ENCODE results near the gene CD9. TPM values are rescaled to one million over a fixed set of nuclear protein-coding genes. Genes with fewer than 3 reads are reported as not detected.

CD9 gene
- total and polyA plus RNA-seq, 7 experiments from 2014 or later = 3.8 to 19.3 (median 8.9) TPM

DNA sequence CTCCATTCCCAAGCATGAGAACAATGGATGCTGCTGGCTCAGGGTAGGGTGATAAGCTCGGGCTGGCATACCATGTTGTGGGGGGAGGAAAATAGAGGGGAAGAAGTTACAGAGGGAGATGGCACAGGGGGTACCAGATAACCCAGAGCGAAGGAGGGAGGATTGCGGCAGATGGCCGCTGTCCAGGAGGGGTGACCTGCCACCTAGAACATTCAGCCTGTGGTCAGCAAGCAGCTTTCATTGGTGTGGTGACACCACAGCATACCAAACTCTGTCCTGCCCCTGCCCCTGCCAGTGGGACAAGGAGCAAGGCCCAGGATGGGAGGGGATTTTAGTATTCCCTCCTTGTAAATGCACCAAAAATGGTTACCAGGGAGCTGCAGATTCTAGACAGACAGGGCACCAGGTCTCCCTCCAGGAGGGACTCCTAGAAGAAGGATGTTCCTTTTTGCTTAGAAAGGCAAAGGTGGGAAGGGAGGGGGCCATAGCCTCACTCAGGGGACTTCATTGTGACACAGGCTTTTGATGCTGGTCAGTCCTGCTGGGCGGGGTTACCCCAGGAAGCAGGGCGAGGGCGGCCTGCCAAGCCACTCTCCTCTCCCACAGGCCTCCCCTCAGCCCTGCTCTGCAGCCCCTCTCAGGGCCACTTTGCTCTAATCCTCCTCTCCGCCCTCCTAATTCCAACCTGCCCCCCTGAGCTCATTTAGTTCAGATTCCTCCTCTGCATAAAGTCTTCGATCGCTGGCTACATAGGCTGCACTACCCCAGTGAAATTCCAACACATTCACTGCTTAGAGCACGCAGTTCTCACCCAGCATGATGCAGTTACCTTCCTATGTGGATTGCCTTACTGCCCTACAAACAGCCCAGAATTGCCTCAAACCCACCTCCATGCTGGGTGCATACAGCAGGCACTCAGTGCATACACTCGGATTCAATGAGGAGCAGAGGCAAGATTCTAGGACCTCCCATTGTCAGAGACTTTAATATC is 74.3 kb downstream of the CD9 start:
- ATAC-seq (no peak), DNase-seq (no peak)
- ChIA-PET POLR2A (no interaction called here), CTCF (interaction anchor here (1.0 to 3.6 kb wide), 3 partner anchors 79 to 284 kb away, joined by 3 to 15 read pairs (median 3); no protein-coding TSS in a partner anchor)
- Histone ChIP-seq H3K4me1 (ENCODE audit: control insufficient read depth in 2 of 2, insufficient read depth in 2 of 2, low read length in 2 of 2) (peaks cover 0 to 3% of the 10 kb centered on the region in 2 donors), H3K36me3 (ENCODE audit: control insufficient read depth in 2 of 3, insufficient read depth in 3 of 3, low read length in 3 of 3) (no peaks in the 10 kb centered on the region), H3K9me3 (ENCODE audit: control insufficient read depth in 2 of 3, low read length in 3 of 3) (no peaks in the 10 kb centered on the region), H3K27ac (ENCODE audit: low read depth, low read length) (no peak overlapping the region), H3K27me3 (ENCODE audit: control insufficient read depth in 2 of 2, insufficient read depth in 2 of 2, low read length in 2 of 2) (no peaks in the 10 kb centered on the region), H3K4me3 (ENCODE audit: low read length) (no peak overlapping the region)
- H3K27ac Mint-ChIP-seq = peak overlapping the region in 1 of 9 donors; percentile 41
- peaks cover 0 to 15% (median 6%) of the 10 kb centered on the region in 7 donors for H3K4me1 Mint-ChIP-seq
- intact Hi-C loops (cut with micrococcal nuclease) = no loop called here
- no peaks in the 10 kb centered on the region for H3K36me3 Mint-ChIP-seq
- no peak overlapping the region for H3K4me3 Mint-ChIP-seq
- peaks cover 5 to 21% (median 10%) of the 10 kb centered on the region in 5 donors for H3K27me3 Mint-ChIP-seq
- H3K9me3 Mint-ChIP-seq = no peaks in the 10 kb centered on the region

DNA sequence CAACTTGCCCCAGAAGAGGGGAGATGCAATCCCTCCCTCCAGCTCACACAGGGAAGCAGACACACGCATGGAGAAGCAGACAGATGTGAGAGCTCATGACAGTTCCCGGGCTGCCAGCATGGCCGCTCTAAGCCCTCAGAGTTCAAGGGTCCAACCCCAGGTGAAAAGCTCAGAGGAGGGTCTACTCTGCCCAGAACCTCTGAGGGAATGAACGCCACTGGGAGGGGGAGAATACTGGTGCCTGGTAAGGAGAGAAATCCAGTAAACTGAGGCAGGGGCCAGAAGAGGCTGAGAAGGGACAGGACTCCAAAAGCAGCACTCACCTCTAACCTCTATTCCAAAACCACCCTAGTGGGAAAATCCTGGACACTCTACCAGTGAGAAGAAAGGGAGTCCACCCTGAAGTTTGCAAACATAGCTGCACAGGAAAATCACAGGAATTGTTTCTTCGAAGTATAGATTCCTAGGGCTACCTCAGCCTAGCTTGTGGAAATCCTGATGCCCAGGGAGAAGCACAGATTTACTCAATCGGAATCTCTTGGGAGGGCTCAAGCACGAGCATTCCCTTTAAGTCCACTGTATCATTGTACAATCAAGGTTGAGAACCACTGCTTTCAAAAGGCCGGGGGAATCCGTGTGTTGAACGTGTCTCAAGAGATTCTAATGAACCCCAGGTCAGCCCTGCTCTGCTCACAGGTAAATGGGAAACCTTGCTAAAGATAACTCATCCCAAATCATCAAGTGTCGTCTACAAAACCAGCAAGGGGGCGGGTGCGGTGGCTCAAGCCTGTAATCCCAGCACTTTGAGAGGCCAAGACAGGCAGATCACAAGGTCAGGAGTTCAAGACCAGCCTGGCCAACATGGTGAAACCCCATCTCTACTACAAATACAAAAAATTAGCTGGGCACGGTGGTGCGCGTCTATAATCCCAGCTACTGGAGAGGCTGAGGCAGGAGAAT is 76.0 kb downstream of the CD9 start:
- H3K36me3 Mint-ChIP-seq = no peaks in the 10 kb centered on the region
- intact Hi-C loops (cut with micrococcal nuclease) = no loop called here
- H3K4me3 Mint-ChIP-seq = no peak overlapping the region
- ATAC-seq (no peak), DNase-seq (no peak)
- Histone ChIP-seq H3K27ac (ENCODE audit: low read depth, low read length) (no peak overlapping the region), H3K36me3 (ENCODE audit: control insufficient read depth in 2 of 3, insufficient read depth in 3 of 3, low read length in 3 of 3) (no peaks in the 10 kb centered on the region), H3K9me3 (ENCODE audit: control insufficient read depth in 2 of 3, low read length in 3 of 3) (no peaks in the 10 kb centered on the region), H3K4me3 (ENCODE audit: low read length) (no peak overlapping the region), H3K4me1 (ENCODE audit: control insufficient read depth in 2 of 2, insufficient read depth in 2 of 2, low read length in 2 of 2) (peaks cover 0 to 3% of the 10 kb centered on the region in 2 donors), H3K27me3 (ENCODE audit: control insufficient read depth in 2 of 2, insufficient read depth in 2 of 2, low read length in 2 of 2) (peaks cover 0 to 3% of the 10 kb centered on the region in 2 donors)
- ChIA-PET POLR2A (no interaction called here), CTCF (interaction anchor here (0.6 to 3.6 kb wide), 8 partner anchors 17 to 288 kb away, joined by 3 to 15 read pairs (median 3); no protein-coding TSS in a partner anchor)
- H3K27ac Mint-ChIP-seq = no peak overlapping the region
- peaks cover 0 to 2% (median 0%) of the 10 kb centered on the region in 11 donors for H3K9me3 Mint-ChIP-seq
- H3K27me3 Mint-ChIP-seq = peaks cover 5 to 35% (median 23%) of the 10 kb centered on the region in 5 donors
- peaks cover 0 to 15% (median 6%) of the 10 kb centered on the region in 7 donors for H3K4me1 Mint-ChIP-seq

DNA sequence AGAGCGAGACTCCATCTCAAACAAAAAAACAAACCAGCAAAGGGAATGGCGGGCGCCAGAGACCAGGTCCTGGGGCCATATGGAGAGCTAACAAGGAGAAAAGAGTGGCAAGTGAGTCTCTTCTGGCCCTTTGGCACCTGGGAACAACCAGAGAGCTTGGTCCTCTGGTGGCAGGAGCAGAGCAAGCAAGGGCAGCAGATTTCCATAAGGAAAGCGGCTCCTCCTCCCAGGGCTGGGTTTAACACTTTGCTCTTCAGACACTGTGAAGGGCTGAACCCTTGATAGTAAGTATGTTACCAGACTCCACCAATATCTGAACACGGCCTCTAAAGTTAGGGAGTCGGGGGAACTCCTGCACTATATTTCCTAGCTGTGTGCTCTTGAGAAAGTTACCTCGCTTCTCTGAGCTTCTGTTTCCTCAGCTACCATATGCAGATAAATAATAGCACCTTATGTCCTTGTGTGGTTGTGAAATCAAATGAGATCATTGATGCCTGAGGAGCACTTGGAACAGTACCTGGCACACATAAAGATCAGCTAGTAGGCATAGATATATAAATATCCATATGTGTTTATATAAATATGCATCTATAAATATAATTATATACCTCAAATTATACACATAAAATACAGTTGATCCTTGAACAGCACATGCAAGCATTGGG is 76.9 kb downstream of the CD9 start:
- peaks cover 0 to 3% of the 10 kb centered on the region in 2 donors for H3K4me1 ChIP-seq (ENCODE audit: control insufficient read depth in 2 of 2, insufficient read depth in 2 of 2, low read length in 2 of 2)
- ChIA-PET CTCF (interaction anchor here (0.6 to 3.6 kb wide), 8 partner anchors 11 to 289 kb away, joined by 3 to 15 read pairs (median 3); no protein-coding TSS in a partner anchor), POLR2A (interaction anchor here (1.2 kb wide), 1 partner anchor 204 kb away, joined by 4 read pairs; no protein-coding TSS in a partner anchor)
- intact Hi-C loops (cut with micrococcal nuclease) = no loop called here
- H3K27ac Mint-ChIP-seq = no peak overlapping the region
- H3K4me1 Mint-ChIP-seq = peaks cover 0 to 15% (median 6%) of the 10 kb centered on the region in 7 donors
- H3K9me3 Mint-ChIP-seq = peaks cover 0 to 2% (median 0%) of the 10 kb centered on the region in 11 donors
- peaks cover 5 to 35% (median 23%) of the 10 kb centered on the region in 5 donors for H3K27me3 Mint-ChIP-seq
- DNase-seq (no peak), ATAC-seq (no peak)
- H3K36me3 ChIP-seq (ENCODE audit: control insufficient read depth in 2 of 3, insufficient read depth in 3 of 3, low read length in 3 of 3) = no peaks in the 10 kb centered on the region
- H3K27ac ChIP-seq (ENCODE audit: low read depth, low read length) = no peak overlapping the region
- peak overlapping the region in 2 of 10 donors; percentile 8 to 42 for H3K4me3 Mint-ChIP-seq
- H3K27me3 ChIP-seq (ENCODE audit: control insufficient read depth in 2 of 2, insufficient read depth in 2 of 2, low read length in 2 of 2) = peaks cover 0 to 3% of the 10 kb centered on the region in 2 donors
- H3K4me3 ChIP-seq (ENCODE audit: low read length) = no peak overlapping the region
- no peaks in the 10 kb centered on the region for H3K9me3 ChIP-seq (ENCODE audit: control insufficient read depth in 2 of 3, low read length in 3 of 3)
- no peaks in the 10 kb centered on the region for H3K36me3 Mint-ChIP-seq

DNA sequence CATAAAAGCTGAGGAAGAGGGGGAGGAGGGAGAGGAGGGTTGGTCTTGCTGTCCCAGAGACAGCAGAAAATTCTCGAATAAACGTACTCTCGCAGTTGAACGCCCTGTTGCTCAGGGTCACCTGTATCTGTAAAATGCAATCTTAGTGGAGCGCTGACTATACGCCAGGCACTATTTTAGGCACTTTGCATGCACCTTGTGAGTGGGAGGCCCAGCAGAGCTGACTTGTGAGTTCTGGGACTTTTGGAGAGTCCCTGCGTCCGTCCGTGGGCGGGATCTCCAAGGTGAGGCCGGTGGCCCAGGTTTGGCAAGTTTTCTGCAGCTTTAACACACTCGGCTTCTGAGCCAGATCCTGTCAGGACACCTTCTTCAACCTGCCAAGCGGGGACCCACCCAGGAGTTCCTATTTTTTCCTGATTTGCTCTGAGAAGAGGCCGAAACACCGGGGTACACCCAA is 77.8 kb downstream of the CD9 start:
- ChIA-PET POLR2A (interaction anchor here (1.2 kb wide), 1 partner anchor 205 kb away, joined by 4 read pairs; no protein-coding TSS in a partner anchor), CTCF (interaction anchor here (1.3 to 3.6 kb wide), 5 partner anchors 10 to 290 kb away, joined by 3 to 15 read pairs (median 7); no protein-coding TSS in a partner anchor)
- DNase-seq (peak in 2 of 9 donors; percentile 4 to 69), ATAC-seq (no peak)
- intact Hi-C loops (cut with micrococcal nuclease) = loop anchor here (1.0 to 2.0 kb wide), 6 partner anchors 47 to 290 kb away; no protein-coding TSS in a partner anchor
- peak overlapping the region; percentile 17 to 82 (median 71) for H3K4me3 Mint-ChIP-seq
- no peaks in the 10 kb centered on the region for H3K36me3 Mint-ChIP-seq
- Histone ChIP-seq H3K27me3 (ENCODE audit: control insufficient read depth in 2 of 2, insufficient read depth in 2 of 2, low read length in 2 of 2) (peaks cover 0 to 3% of the 10 kb centered on the region in 2 donors), H3K36me3 (ENCODE audit: control insufficient read depth in 2 of 3, insufficient read depth in 3 of 3, low read length in 3 of 3) (no peaks in the 10 kb centered on the region), H3K27ac (ENCODE audit: low read depth, low read length) (no peak overlapping the region), H3K9me3 (ENCODE audit: control insufficient read depth in 2 of 3, low read length in 3 of 3) (no peaks in the 10 kb centered on the region), H3K4me3 (ENCODE audit: low read length) (peak overlapping the region; percentile 23), H3K4me1 (ENCODE audit: control insufficient read depth in 2 of 2, insufficient read depth in 2 of 2, low read length in 2 of 2) (peaks cover 0 to 3% of the 10 kb centered on the region in 2 donors)
- H3K4me1 Mint-ChIP-seq = peaks cover 0 to 11% (median 6%) of the 10 kb centered on the region in 7 donors
- H3K9me3 Mint-ChIP-seq = peaks cover 0 to 2% (median 0%) of the 10 kb centered on the region in 11 donors
- H3K27me3 Mint-ChIP-seq = peaks cover 5 to 35% (median 23%) of the 10 kb centered on the region in 5 donors
- peak overlapping the region in 4 of 9 donors; percentile 17 to 72 (median 39) for H3K27ac Mint-ChIP-seq

DNA sequence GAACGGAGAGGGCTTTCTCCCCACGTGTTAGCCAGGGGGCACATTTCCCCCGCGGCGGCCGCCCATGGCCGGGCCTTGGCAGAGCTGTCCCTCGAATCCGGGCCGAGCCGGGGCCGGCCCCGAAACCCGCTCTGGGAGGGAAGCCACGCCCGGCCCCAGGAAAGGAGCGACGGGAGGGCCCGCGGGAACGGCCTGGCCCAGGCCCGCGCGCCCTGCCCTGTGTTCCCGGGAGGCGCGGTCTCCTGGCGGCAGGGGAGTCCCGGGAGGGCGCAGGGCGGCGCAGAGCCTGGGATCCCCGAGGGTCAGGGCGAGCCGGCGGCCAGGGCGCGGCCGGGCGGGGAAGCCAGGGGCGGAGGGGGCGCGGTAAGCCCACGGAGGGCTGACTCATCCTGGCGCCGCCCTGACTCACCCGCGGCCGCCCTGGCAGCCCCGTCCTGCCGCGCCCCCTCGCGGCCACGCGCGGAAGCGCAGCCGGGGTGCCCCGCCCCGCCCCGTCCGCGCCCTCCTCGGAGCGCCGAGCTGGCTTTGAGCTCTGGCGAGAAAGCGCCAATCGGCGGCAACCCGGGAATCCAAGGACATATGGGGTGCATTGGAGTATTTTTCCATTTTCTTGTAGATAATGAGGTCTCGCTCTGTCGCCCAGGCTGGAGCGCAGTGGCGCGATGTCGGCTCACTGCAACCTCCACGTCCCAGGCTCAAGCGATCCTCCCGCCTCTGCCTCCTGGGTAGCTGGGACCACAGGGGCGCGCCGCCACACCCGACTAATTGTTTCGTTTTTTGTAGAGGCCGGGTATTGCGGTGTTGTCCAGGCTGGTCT is 78.4 kb downstream of the CD9 start:
- peak; percentile 99 for ATAC-seq
- Histone ChIP-seq H3K27ac (ENCODE audit: low read depth, low read length) (no peak overlapping the region), H3K36me3 (ENCODE audit: control insufficient read depth in 2 of 3, insufficient read depth in 3 of 3, low read length in 3 of 3) (no peaks in the 10 kb centered on the region), H3K4me1 (ENCODE audit: control insufficient read depth in 2 of 2, insufficient read depth in 2 of 2, low read length in 2 of 2) (peaks cover 0 to 3% of the 10 kb centered on the region in 2 donors), H3K9me3 (ENCODE audit: control insufficient read depth in 2 of 3, low read length in 3 of 3) (no peaks in the 10 kb centered on the region), H3K27me3 (ENCODE audit: control insufficient read depth in 2 of 2, insufficient read depth in 2 of 2, low read length in 2 of 2) (peaks cover 0 to 3% of the 10 kb centered on the region in 2 donors), H3K4me3 (ENCODE audit: low read length) (peak overlapping the region; percentile 23)
- Mint-ChIP-seq H3K27me3 (peaks cover 5 to 33% (median 19%) of the 10 kb centered on the region in 5 donors), H3K4me1 (peaks cover 0 to 11% (median 6%) of the 10 kb centered on the region in 7 donors), H3K27ac (peak overlapping the region in 2 of 9 donors; percentile 22 to 72), H3K4me3 (peak overlapping the region; percentile 17 to 82 (median 71)), H3K36me3 (no peaks in the 10 kb centered on the region), H3K9me3 (peaks cover 0 to 2% (median 0%) of the 10 kb centered on the region in 11 donors)
- DNase-seq = peak; percentile 66 to 96 (median 83)
- CTCF ChIA-PET = interaction anchor here (0.6 to 3.6 kb wide), 23 partner anchors 8 to 290 kb away, joined by 3 to 23 read pairs (median 4); no protein-coding TSS in a partner anchor
- POLR2A ChIA-PET = interaction anchor here (1.2 kb wide), 2 partner anchors 206 to 214 kb away, joined by 4 read pairs; no protein-coding TSS in a partner anchor
- intact Hi-C loops (cut with micrococcal nuclease) = loop anchor here (1.0 to 2.0 kb wide), 6 partner anchors 48 to 290 kb away; no protein-coding TSS in a partner anchor

Data from naive thymus-derived CD4-positive, alpha-beta T cell (primary cell).